PC-9 (cell line): ENCODE results near the gene SERPINB8. TPM values are rescaled to one million over a fixed set of nuclear protein-coding genes. Genes with fewer than 3 reads are reported as not detected.

Experiments used
- BruUV-seq: library from RNA; stranded (reverse); fragments of 400-500 nt; replicated peaks from 2 replicates; lab custom pipeline; 2021; lab: Mats Ljungman, UMichigan
- CTCF ChIA-PET: fragments of 300-600 bp; sonication (Branson Sonifier 250); formaldehyde crosslinking; loops from one replicate; lab custom pipeline; 2022; ENCODE audit warnings: antibody characterized with exemption; lab: Charles Lee
- POLR2A ChIA-PET: fragments of 300-600 bp; sonication (Branson Sonifier 250); formaldehyde crosslinking; loops from one replicate; lab custom pipeline; 2022; ENCODE audit warnings: antibody characterized with exemption; ENCODE audit not compliant: unreplicated experiment; lab: Charles Lee
- DNase-seq, 2 experiments: peaks; one replicate each; pipeline versions ENCODE4 v3.0.0 to v3.0.0-alpha.2; 2015 to 2022; ENCODE audit warnings: mixed read lengths in 1 of 2
- H2AFZ ChIP-seq: fragments of 200-600 bp; sonication (generic); 2 replicates; pipeline ENCODE4 v1.8.1; 2017; ENCODE audit warnings: antibody characterized with exemption
- H3F3A ChIP-seq: fragments of 200-600 bp; sonication (generic); 2 replicates; pipeline ENCODE4 v1.8.1; 2017; ENCODE audit warnings: antibody characterized with exemption, mild to moderate bottlenecking, low read depth; ENCODE audit not compliant: insufficient read depth
- H3K27ac ChIP-seq: fragments of 200-600 bp; sonication (generic); 2 replicates; pipeline ENCODE4 v1.6.1; 2016; ENCODE audit warnings: mixed run types
- H3K27me3 ChIP-seq: fragments of 200-600 bp; sonication (generic); 2 replicates; pipeline ENCODE4 v1.6.1; 2016; ENCODE audit warnings: low read depth, mixed run types; ENCODE audit not compliant: insufficient read depth
- H3K36me3 ChIP-seq: fragments of 200-600 bp; sonication (generic); 2 replicates; pipeline ENCODE4 v1.6.1; 2016; ENCODE audit warnings: low read depth, mixed run types
- H3K4me1 ChIP-seq: fragments of 200-600 bp; sonication (generic); replicated peaks from 2 replicates; pipeline ENCODE4 v1.6.1; 2016; ENCODE audit warnings: mixed run types; ENCODE audit not compliant: insufficient read depth
- H3K4me2 ChIP-seq: fragments of 200-600 bp; sonication (generic); 2 replicates; pipeline ENCODE4 v1.6.1; 2017; ENCODE audit warnings: mixed run types
- H3K4me3 ChIP-seq: fragments of 200-600 bp; sonication (generic); 2 replicates; pipeline ENCODE4 v1.6.1; 2016; ENCODE audit warnings: mixed run types
- H3K79me2 ChIP-seq: fragments of 200-600 bp; sonication (generic); 2 replicates; pipeline ENCODE4 v1.6.1; 2017; ENCODE audit warnings: low read depth, mixed run types
- H3K9me2 ChIP-seq: fragments of 200-600 bp; sonication (generic); 2 replicates; pipeline ENCODE4 v1.8.1; 2017; ENCODE audit warnings: mild to moderate bottlenecking; ENCODE audit not compliant: insufficient read depth
- H3K9me3 ChIP-seq: fragments of 200-600 bp; sonication (generic); 2 replicates; pipeline ENCODE4 v1.8.1; 2016; ENCODE audit warnings: low read depth; ENCODE audit not compliant: insufficient read depth
- H4K20me1 ChIP-seq: fragments of 200-600 bp; sonication (generic); 2 replicates; pipeline ENCODE4 v1.8.1; 2017; ENCODE audit not compliant: insufficient read depth
- CTCF ChIP-seq: fragments of 200-600 bp; sonication (generic); conservative IDR thresholded peaks from 2 replicates; pipeline ENCODE4 v1.6.1; 2017; ENCODE audit warnings: mixed run types, antibody characterized with exemption, mild to moderate bottlenecking, moderate library complexity
- EZH2 ChIP-seq: fragments of 200-600 bp; sonication (generic); IDR thresholded peaks from 2 replicates; pipeline ENCODE4 v1.8.0; 2017; ENCODE audit warnings: antibody characterized with exemption, low read depth
- intact Hi-C: fragments of 100-400 bp; cut with micrococcal nuclease; formaldehyde crosslinking; loops from one replicate; pipeline ENCODE4 v1.10.0; 2022; ENCODE audit not compliant: unreplicated experiment
- total RNA-seq: library from RNA; stranded (reverse); gene quantifications from 2 replicates; pipeline ENCODE4 v1.2.3, GENCODE V29; 2021

SERPINB8 gene
- total RNA-seq, 1 experiment from 2014 or later, result 7.2 TPM

- Histone ChIP-seq H3K27me3 (no peaks in the 10 kb centered on the region), H4K20me1 (no peaks in the 10 kb centered on the region; the same call in 1 of the 2 replicates), H3K27ac (no peak overlapping the region), H3K4me1 (no peaks in the 10 kb centered on the region), H3F3A (no peaks in the 10 kb centered on the region), H3K36me3 (no peaks in the 10 kb centered on the region), H3K79me2 (no peaks in the 10 kb centered on the region), H3K4me3 (no peak overlapping the region), H3K9me2 (no peaks in the 10 kb centered on the region), H3K4me2 (no peak overlapping the region), H3K9me3 (no peaks in the 10 kb centered on the region), H2AFZ (no peak overlapping the region)
- intact Hi-C loops, result no loop called here
- no peak for DNase-seq
- no TSS peak for BruUV-seq
- no peak for TF ChIP-seq CTCF
- TF ChIP-seq EZH2, result no peak
- ChIA-PET CTCF (no interaction called here), POLR2A (no interaction called here)
Observed at GRCh38 chr18:64011513-64011912, 41.6 kb downstream of the SERPINB8 start.

GRCh38 chr18:64017870-64018269 lies 48.0 kb downstream of the SERPINB8 start:
- POLR2A ChIA-PET, result no interaction called here
- intact Hi-C loops, result no loop called here

GRCh38 chr18:64019922-64020756 lies 50.3 kb downstream of the SERPINB8 start:
- Histone ChIP-seq H2AFZ (no peak overlapping the region), H3K9me2 (no peaks in the 10 kb centered on the region), H3K4me3 (no peak overlapping the region), H3K9me3 (no peaks in the 10 kb centered on the region), H3K4me1 (no peaks in the 10 kb centered on the region), H3K79me2 (no peaks in the 10 kb centered on the region), H3K4me2 (no peak overlapping the region), H3K36me3 (no peaks in the 10 kb centered on the region), H3K27me3 (no peaks in the 10 kb centered on the region), H4K20me1 (no peaks in the 10 kb centered on the region), H3F3A (no peaks in the 10 kb centered on the region), H3K27ac (no peak overlapping the region)
- no peak for DNase-seq
- TF ChIP-seq EZH2 (no peak), CTCF (no peak)
- no TSS peak for BruUV-seq
- intact Hi-C loops, result no loop called here
- ChIA-PET CTCF (no interaction called here), POLR2A (interaction anchor here (0.7 kb wide), 1 partner anchor 23 kb away, joined by 6 read pairs; no protein-coding TSS in a partner anchor)

More at GRCh38 chr18:64017870-64018269, 48.0 kb downstream of the SERPINB8 start:
- Histone ChIP-seq H3K9me3 (no peaks in the 10 kb centered on the region), H3K9me2 (no peaks in the 10 kb centered on the region), H3K27ac (no peak overlapping the region), H3K4me2 (no peak overlapping the region), H4K20me1 (no peaks in the 10 kb centered on the region), H3F3A (no peaks in the 10 kb centered on the region), H3K36me3 (no peaks in the 10 kb centered on the region), H3K4me3 (no peak overlapping the region), H3K4me1 (no peaks in the 10 kb centered on the region), H2AFZ (no peak overlapping the region), H3K27me3 (no peaks in the 10 kb centered on the region), H3K79me2 (no peaks in the 10 kb centered on the region)
- TF ChIP-seq CTCF (peak; percentile 74), EZH2 (no peak)
- CTCF ChIA-PET, result interaction anchor here (0.5 kb wide), 1 partner anchor 41 kb away, joined by 3 read pairs; no protein-coding TSS in a partner anchor
- BruUV-seq, result no TSS peak
- DNase-seq, result no peak
